GM10847 (cell line): Measurements from ENCODE around the gene RBM5.
A peak's percentile ranks its signal among the peaks of the same experiment; 100 is the strongest.

Experiments used
- POLR2A ChIP-seq: IDR thresholded peaks from 2 replicates; pipeline ENCODE4 v1.6.1; 2011; ENCODE audit not compliant: insufficient read length; ENCODE audit errors: extremely low read depth

Gene RBM5

GRCh38 chr3:50088725-50089608, at the start of gene RBM5:
Gene RBM5 (plus strand): TSS chr3:50088919. CDS start chr3:50090435, 1,516 bp downstream.
- peak; percentile 78 for TF ChIP-seq POLR2A

- no peak for TF ChIP-seq POLR2A
Observed at GRCh38 chr3:50044976-50045375, 43.7 kb upstream of the RBM5 start.

GRCh38 chr3:50047426-50047825, 41.3 kb upstream of the RBM5 start:
- TF ChIP-seq POLR2A, result no peak

- no peak for TF ChIP-seq POLR2A
Observed at GRCh38 chr3:50050361-50050760, 38.4 kb upstream of the RBM5 start.

GRCh38 chr3:50057756-50058155, 31.0 kb upstream of the RBM5 start:
- no peak for TF ChIP-seq POLR2A

- no peak for TF ChIP-seq POLR2A
Observed at GRCh38 chr3:50068134-50068533, 20.6 kb upstream of the RBM5 start.

- no peak for TF ChIP-seq POLR2A
Observed at GRCh38 chr3:50078091-50078490, 10.6 kb upstream of the RBM5 start.

- no peak for TF ChIP-seq POLR2A
Observed at GRCh38 chr3:50078622-50079021, 10.1 kb upstream of the RBM5 start.

- no peak for TF ChIP-seq POLR2A
Observed at GRCh38 chr3:50089609-50089945, 858 bp downstream of the RBM5 start.

GRCh38 chr3:50090984-50091383, 2.3 kb downstream of the RBM5 start:
- TF ChIP-seq POLR2A, result no peak

- TF ChIP-seq POLR2A, result no peak
Observed at GRCh38 chr3:50095352-50095998, 6.8 kb downstream of the RBM5 start.

GRCh38 chr3:50100386-50100785, 11.7 kb downstream of the RBM5 start:
- no peak for TF ChIP-seq POLR2A

- no peak for TF ChIP-seq POLR2A
Observed at GRCh38 chr3:50100956-50101845, 12.5 kb downstream of the RBM5 start.

- no peak for TF ChIP-seq POLR2A
Observed at GRCh38 chr3:50102558-50102957, 13.8 kb downstream of the RBM5 start.

GRCh38 chr3:50111757-50112156, 23.0 kb downstream of the RBM5 start:
- TF ChIP-seq POLR2A, result no peak

- TF ChIP-seq POLR2A, result no peak
Observed at GRCh38 chr3:50112462-50112861, 23.7 kb downstream of the RBM5 start.

GRCh38 chr3:50117120-50117519, 28.4 kb downstream of the RBM5 start:
- no peak for TF ChIP-seq POLR2A
